Heart left ventricle (tissue), 16 donors: ENCODE measurements around the gene MIDN. TPM values are rescaled to one million over a fixed set of nuclear protein-coding genes. Genes with fewer than 3 reads are reported as not detected.

ENCODE experiments used
- ATAC-seq, 4 donors: fragments of 200-7000 bp; cut with Tn5 transposase; one replicate each; pipeline ENCODE4 v1.9.1; 2020 to 2022; ENCODE audit warnings: moderate library complexity in 4 of 4, mild to moderate bottlenecking in 3 of 4, moderate number of reproducible peaks in 1 of 4
- DNase-seq, 5 donors: peaks; one replicate each; pipeline ENCODE4 v3.0.0-alpha.2; 2020
- H3K27ac ChIP-seq, 12 donors: fragments of 200-600 bp; sonication (generic) in 4 of 12; one replicate each; pipeline versions ENCODE4 v1.5.0 to v1.8.0; 2016 to 2022; ENCODE audit warnings: mild to moderate bottlenecking in 2 of 12
- H3K27me3 ChIP-seq, 9 donors: fragments of 200-600 bp; sonication (generic) in 2 of 9; one replicate each; pipeline versions ENCODE4 v1.5.1 to v1.8.0; 2016 to 2022; ENCODE audit warnings: mild to moderate bottlenecking in 3 of 9
- H3K36me3 ChIP-seq, 9 donors: fragments of 200-600 bp; sonication (generic) in 2 of 9; one replicate each; pipeline versions ENCODE4 v1.5.0 to v1.8.0; 2018 to 2022; ENCODE audit warnings: mild to moderate bottlenecking in 2 of 9
- H3K4me1 ChIP-seq, 12 donors: fragments of 200-600 bp; sonication (generic) in 4 of 12; one replicate each; pipeline versions ENCODE4 v1.5.0 to v1.8.0; 2016 to 2022; ENCODE audit warnings: mild to moderate bottlenecking in 3 of 12
- H3K4me3 ChIP-seq, 12 donors: fragments of 200-600 bp; sonication (generic) in 4 of 12; one replicate each; pipeline versions ENCODE4 v1.5.0 to v1.8.0; 2017 to 2022; ENCODE audit warnings: mild to moderate bottlenecking in 9 of 12, moderate library complexity in 4 of 12
- H3K9me3 ChIP-seq, 12 donors: fragments of 200-600 bp; sonication (generic) in 4 of 12; one replicate each; pipeline versions ENCODE4 v1.5.0 to v1.8.0; 2016 to 2022; ENCODE audit warnings: mild to moderate bottlenecking in 1 of 12
- CTCF ChIP-seq, 12 donors: fragments of 200-600 bp; sonication (generic) in 4 of 12; IDR thresholded peaks; one replicate each; pipeline versions ENCODE4 v1.5.0 to v1.8.0; 2018 to 2022; ENCODE audit warnings: antibody characterized with exemption in 12 of 12, mild to moderate bottlenecking in 5 of 12
- POLR2A ChIP-seq, 2 donors: fragments of 450-650 bp; IDR thresholded peaks; one replicate each; pipeline ENCODE4 v1.6.1; 2017; ENCODE audit warnings: antibody characterized with exemption in 2 of 2, mild to moderate bottlenecking in 2 of 2, moderate library complexity in 2 of 2
- WGBS, 4 donors: extraction: QIAGEN DNeasy Blood & Tissue Kit in 2 of 4; methylation state at CpG; one replicate each; pipeline versions ENCODE4 v1.1.5 to v1.1.7; 2013 to 2018; 5-methylcytosine and 5-hydroxymethylcytosine counted together
- intact Hi-C, 10 donors: fragments of 100-400 bp; cut with DNase I; formaldehyde crosslinking; loops; one replicate each; pipeline versions ENCODE4 v1.11.1 to v1.14.2; 2022
- polyA plus RNA-seq, 2 donors: library from polyadenylated mRNA; stranded (reverse); fragments of 200-250 nt; gene quantifications; one replicate each; pipeline ENCODE4 v1.2.3, GENCODE V29; 2013
- total RNA-seq, 9 donors: library from RNA; depleted of rRNA in 2 of 9; stranded (reverse); fragments of >200 nt in 2 of 9; fragmentation: NEBNext Ultra II Directional in 3 of 9; extraction: Animal tissue kit (Norgen Biotek cat#: 25700) in 3 of 9; gene quantifications; one replicate each; pipeline versions ENCODE4 v1.1.0 to v1.2.4, GENCODE V29; 2016 to 2023
- donor health status: ischemic (EF 13 %, LVEDD 7.1; RV severe dilation, severe dysfunction).
- donor health status: healthy with polysubstance abuse.
- donor health status: DM: no; HTN: yes; CAD: no.
- donor health status: DM: no; HTN: no; CAD: no.
- donor health status: ischemic (EF 25% LVEDD 6.9; RV normal size, moderate dysfunction).
- donor health status: ischemic (EF 25% LVEDD 5.7; RV mildly dilated, moderate dysfunction).
- donor health status: healthy.
- donor health status: DM: yes; HTN: yes; CAD: no.
- donor health status: ischemic (EF 35%, LVEDD 5.7; RV mildly dilated, moderate dysfunction).
- donor health status: nonischemic (EF 11% LVEDD 7.7; RV severe dilation, severe dysfunction).
- donor health status: DM: yes; HTN: yes; CAD: no.
- donor health status: PGD.
- donor health status: ischemic (EF 29% LVEDD 5.4; RV normal size, mild dysfunction).
- donor health status: nonischemic (EF 23%, LVEDD 6.1; RV moderate dilation, normal function).

MIDN gene
- total and polyA plus RNA-seq, 11 donors = 25.8 to 115 (median 50.7) TPM

GRCh38 chr19:1235625-1236538 lies 12.5 kb upstream of the MIDN start:
- Histone ChIP-seq H3K4me1 (peaks cover 1 to 62% (median 34%) of the 10 kb centered on the region in 12 donors), H3K27ac (no peak overlapping the region), H3K9me3 (no peaks in the 10 kb centered on the region), H3K4me3 (peak overlapping the region in 1 of 12 donors; percentile 16), H3K27me3 (peaks cover 0 to 15% (median 0%) of the 10 kb centered on the region in 9 donors), H3K36me3 (no peaks in the 10 kb centered on the region)
- 81 to 89% (median 88%) methylated on average over 26 to 39 of the region's 39 CpGs for WGBS, 4 donors
- TF ChIP-seq POLR2A (IDR thresholded peaks at IDR 0.05) (no peak), CTCF (IDR thresholded peaks at IDR 0.05) (no peak)
- no peak for ATAC-seq
- intact Hi-C loops = loop anchor here in 1 of 10 donors (5.0 kb wide), 1 partner anchor 124 kb away; no protein-coding TSS in a partner anchor
- no peak for DNase-seq

GRCh38 chr19:1236576-1236975 lies 11.8 kb upstream of the MIDN start:
- DNase-seq (no peak), ATAC-seq (no peak)
- no peaks in the 10 kb centered on the region for H3K9me3 ChIP-seq
- H3K27ac ChIP-seq = peak overlapping the region in 2 of 12 donors; percentile 56 to 68
- TF ChIP-seq CTCF (IDR thresholded peaks at IDR 0.05) (no peak), POLR2A (IDR thresholded peaks at IDR 0.05) (no peak)
- H3K4me1 ChIP-seq = peaks cover 5 to 67% (median 39%) of the 10 kb centered on the region in 12 donors
- H3K27me3 ChIP-seq = peaks cover 0 to 15% (median 0%) of the 10 kb centered on the region in 9 donors
- H3K4me3 ChIP-seq = peak overlapping the region; percentile 18 to 79 (median 64)
- no peaks in the 10 kb centered on the region for H3K36me3 ChIP-seq
- intact Hi-C loops = loop anchor here in 1 of 10 donors (5.0 kb wide), 1 partner anchor 124 kb away; no protein-coding TSS in a partner anchor
- WGBS, 4 donors = 22 to 100% (median 38%) methylated on average over 1 to 42 of the region's 42 CpGs

- intact Hi-C loops = loop anchor here in 1 of 10 donors (5.0 kb wide), 1 partner anchor 125 kb away; no protein-coding TSS in a partner anchor
- Histone ChIP-seq H3K4me1 (peaks cover 5 to 66% (median 39%) of the 10 kb centered on the region in 12 donors), H3K4me3 (peak overlapping the region; percentile 18 to 79 (median 64)), H3K27ac (peak overlapping the region in 6 of 12 donors; percentile 35 to 68 (median 56)), H3K36me3 (no peaks in the 10 kb centered on the region), H3K27me3 (peaks cover 0 to 15% (median 0%) of the 10 kb centered on the region in 9 donors), H3K9me3 (no peaks in the 10 kb centered on the region)
- DNase-seq (peak in 2 of 5 donors; percentile 37 to 72), ATAC-seq (peak in 1 of 4 donors; percentile 17)
- TF ChIP-seq POLR2A (IDR thresholded peaks at IDR 0.05) = no peak
- TF ChIP-seq CTCF (IDR thresholded peaks at IDR 0.05) = no peak
- 0 to 1% (median 1%) methylated on average over 11 to 60 of the region's 60 CpGs for WGBS, 4 donors
Observed at GRCh38 chr19:1237027-1237659, 11.2 kb upstream of the MIDN start.
